ENCODE results near the gene DPH2.

DNA sequence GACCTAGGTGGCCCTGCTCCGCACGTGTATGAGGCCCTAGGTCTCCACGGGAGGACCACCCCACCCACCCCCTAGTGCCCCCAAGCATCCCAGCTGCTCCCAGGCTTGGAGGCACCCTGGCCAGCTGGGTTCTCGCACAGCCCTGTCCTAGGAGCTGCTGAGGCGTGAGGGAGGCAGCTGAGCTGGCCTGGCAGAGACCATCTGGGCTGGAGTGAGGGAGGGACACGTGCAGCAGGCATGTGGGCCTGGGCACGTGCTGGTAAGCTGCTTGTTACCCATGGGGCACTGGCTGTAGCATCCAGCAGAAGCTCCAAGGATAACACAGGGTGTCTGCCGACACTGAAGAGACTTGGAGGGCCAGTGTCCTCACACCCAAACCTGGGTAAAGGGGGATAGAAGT, 51.3 kb downstream of the DPH2 start:
- no peak for TF ChIP-seq CTCF (IDR thresholded peaks at IDR 0.05)
- no peak for TF ChIP-seq POLR2A (IDR thresholded peaks at IDR 0.05)
- no peak for TF ChIP-seq POLR2AphosphoS5 (IDR thresholded peaks at IDR 0.05)

All from prostate gland (tissue), 2 donors.